HG02943 (cell line): ENCODE data around the gene TRIML2.

Experiments used
- ATAC-seq: cut with Tn5 transposase; IDR thresholded peaks from one replicate; pipeline ENCODE4 v1.9.1; 2021; ENCODE audit warnings: mild to moderate bottlenecking, low read depth, moderate library complexity; ENCODE audit not compliant: unreplicated experiment

TRIML2 gene, protein sequence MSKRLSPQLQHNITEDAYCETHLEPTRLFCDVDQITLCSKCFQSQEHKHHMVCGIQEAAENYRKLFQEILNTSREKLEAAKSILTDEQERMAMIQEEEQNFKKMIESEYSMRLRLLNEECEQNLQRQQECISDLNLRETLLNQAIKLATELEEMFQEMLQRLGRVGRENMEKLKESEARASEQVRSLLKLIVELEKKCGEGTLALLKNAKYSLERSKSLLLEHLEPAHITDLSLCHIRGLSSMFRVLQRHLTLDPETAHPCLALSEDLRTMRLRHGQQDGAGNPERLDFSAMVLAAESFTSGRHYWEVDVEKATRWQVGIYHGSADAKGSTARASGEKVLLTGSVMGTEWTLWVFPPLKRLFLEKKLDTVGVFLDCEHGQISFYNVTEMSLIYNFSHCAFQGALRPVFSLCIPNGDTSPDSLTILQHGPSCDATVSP

DNA sequence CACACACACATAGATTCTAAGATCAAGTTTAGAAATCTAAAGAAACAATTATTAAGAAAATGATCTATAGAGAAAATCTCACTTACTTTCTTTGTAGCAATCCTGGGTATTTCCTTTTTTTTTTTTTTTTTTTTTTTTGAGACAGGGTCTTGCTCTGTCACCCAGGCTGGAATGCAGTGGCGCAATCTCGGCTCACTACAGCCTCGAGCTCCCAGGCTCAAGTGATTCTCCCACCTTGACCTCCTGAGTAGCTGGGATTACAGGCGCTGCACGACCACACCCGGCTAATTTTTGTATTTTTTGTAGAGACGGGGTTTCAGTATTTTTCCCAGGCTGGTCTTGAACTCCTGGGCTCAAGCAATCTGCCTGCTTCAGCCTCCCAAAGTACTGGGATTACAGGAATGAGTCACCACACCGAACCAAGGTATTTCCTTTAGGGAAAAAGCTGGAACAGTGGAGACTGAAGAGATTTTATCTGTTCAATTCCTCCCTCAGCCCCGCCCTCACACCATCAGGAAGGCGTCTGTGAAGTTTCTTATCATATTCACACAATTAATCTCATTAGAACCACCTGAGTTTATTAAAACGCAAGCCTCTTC is at the start of gene TRIML2:
Gene TRIML2 (minus strand): TSS at position 447 of the 599 bp plus-strand sequence. CDS start 4,235 bp downstream, outside the sequence.
- ATAC-seq, result no peak

DNA sequence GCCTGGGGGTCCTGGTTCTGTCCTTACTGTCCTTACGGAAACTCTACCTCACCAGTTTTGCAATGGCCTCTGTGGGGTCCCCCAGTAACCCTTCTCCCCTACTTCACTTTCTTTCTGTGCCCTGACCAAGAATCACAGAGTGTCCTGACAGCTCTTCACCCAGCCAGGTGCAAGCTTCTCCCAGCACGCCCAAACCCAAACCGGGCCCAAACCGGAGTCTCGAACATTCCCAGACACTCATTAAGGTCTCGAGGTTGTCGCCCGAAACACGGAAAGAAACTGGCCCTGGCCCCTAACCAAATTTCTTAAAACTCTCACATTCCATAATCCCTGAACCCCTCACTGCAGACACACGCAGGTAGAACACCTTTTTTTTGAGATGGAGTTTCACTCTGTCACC is 48.9 kb upstream of the TRIML2 start:
- ATAC-seq, result no peak

DNA sequence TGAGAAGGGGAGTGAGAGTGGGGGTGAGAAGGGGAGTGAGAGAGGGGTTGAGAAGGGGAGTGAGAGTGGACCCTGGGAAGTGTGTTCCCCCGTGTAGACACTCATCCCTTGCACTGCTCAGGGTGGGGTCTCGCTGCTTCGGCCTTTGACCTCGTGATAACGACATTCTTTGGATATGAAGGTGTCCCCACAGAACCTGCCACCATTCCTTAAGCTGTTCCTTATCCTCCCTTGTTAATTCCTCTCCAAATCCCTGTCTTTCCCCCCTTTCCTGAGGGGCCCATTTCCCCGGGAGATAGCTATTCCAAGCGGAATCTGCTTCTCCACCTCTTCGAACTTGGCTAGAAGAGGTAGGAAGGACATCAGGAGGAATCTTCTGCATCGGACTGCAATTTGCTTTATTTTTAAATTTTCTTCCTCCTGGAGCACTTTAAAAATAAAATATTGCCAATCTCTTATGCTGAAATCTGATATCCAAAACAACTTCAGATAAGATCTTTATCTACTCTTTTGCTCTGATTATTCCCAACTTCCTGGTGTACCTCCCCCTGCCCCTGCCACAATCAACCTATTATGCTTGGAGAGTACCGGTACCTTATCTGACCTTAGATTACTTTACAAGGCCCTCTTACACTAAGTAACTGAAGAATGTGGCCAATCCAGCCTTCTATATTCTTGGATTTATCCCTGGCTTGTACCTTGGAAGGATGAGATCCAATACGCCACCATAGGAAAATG is 45.4 kb upstream of the TRIML2 start:
- no peak for ATAC-seq

DNA sequence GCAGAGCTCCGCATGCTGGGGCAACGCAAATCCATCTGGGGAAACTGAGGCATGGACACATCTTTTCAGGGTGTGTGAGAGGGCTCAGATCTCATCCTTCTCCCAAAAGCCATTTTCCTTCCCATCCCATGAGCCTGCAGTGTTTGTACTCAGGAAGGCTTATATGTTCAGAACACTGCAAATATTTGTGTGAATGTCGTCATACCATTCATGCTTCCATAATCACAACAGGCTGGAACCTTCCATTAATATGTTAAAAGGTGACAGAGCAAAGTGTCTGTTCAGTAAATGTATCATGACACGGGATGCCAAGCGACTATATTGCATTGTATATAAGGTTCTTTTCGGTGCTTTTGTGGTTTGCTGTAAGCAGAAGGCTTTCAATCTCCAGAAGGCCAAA is 38.4 kb upstream of the TRIML2 start:
- ATAC-seq, result no peak

DNA sequence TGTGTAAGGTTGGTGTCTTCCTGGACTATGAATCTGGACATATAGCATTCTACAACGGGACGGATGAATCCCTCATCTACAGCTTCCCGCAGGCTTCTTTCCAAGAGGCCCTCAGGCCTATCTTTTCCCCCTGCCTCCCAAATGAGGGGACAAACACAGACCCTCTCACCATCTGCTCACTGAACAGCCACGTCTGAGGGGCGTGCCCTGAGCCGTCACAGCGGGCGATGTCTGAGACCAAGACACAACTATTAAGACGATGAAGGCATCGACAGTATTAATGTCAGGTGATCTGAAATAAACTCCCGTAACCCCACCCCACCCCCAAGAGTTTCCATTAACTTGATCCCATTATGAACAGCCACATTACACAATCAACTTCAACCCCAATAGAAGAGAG is 37.8 kb upstream of the TRIML2 start:
- ATAC-seq, result no peak

DNA sequence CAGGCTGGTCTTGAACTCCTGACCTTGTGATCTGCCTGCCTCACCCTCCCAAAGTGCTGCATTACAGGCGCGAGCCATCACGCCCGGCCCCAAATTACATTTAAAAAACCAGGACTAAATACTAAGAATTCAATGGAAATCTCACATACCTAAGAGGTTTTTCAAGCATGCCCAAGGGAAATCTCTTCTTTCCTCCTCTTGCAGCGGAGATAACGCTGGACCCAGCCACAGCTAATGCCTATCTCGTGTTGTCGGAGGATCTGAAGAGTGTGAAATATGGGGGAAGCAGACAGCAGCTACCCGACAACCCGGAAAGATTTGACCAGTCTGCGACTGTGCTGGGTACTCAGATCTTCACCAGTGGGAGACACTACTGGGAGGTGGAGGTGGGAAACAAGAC is 37.2 kb upstream of the TRIML2 start:
- ATAC-seq, result no peak

DNA sequence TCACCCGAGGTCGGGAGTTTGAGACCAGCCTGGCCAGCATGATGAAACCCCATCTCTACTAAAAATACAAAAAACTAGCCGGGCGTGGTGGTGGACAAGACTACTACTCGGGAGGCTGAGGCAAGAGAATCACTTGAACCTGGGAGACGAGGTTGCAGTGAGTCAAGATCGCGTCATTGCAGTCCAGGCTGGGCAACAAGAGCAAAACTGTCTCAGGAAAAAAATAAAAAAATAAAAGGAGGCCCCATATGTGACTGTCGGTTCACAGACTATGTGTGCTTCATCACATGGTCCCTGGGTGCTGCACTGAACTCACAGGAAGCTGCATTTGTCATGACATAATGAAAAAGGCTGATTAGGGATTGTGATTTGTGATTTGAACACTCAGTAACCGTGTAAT is 36.2 kb upstream of the TRIML2 start:
- ATAC-seq, result no peak

DNA sequence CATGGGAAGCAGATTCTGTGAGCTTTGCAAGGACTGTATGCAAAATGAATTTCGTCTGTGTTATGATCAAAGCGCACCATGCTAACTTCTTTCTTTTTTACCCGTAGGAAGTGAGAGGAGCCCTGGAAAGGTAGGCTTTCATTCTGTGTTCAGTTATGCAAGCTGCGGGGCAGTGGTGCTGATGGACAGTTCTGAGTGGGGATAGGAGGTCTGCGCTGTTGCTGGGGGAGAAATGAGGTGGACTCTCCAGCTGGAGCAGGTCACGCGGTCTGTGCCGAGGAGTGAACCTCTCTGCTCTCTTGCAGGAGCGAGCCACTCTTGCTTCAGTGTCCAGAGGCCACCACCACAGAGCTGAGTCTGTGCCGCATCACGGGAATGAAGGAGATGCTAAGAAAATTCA is 34.3 kb upstream of the TRIML2 start:
- no peak for ATAC-seq

DNA sequence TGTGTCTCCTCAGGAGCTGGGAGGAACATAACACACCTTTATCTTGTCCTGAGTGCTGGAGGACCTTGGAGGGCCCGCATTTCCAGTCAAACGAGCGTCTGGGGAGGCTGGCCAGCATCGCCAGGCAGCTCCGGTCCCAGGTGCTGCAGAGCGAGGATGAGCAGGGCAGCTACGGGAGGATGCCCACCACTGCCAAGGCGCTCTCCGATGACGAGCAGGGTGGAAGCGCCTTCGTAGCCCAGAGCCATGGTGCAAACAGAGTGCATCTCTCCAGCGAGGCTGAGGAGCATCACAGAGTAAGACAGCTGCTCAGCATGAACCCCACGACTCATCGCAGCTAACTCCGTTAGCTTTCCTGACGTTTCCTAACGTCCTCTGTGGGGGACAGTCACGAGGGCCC is 30.3 kb upstream of the TRIML2 start:
- no peak for ATAC-seq

DNA sequence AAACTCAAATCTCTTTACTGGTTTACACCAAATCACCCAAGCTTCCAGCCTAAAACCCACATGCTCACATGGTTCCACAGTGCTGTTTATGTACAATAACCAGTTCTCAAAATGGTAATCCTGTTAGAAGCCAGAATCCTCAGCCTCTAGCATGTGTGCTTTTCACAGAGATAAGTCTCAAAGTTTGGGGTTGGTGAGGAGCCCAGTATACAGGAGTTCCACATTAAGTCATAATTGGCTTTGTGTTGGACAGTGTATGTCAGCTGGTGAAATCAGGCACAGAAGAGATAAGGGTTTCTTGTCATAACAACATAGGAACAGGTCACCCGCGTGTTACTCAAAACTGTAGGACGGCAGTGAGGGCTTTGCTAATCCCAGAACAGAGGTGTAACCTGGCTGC is 29.7 kb upstream of the TRIML2 start, which contains the start of gene TRIML1:
Gene TRIML1 (plus strand): TSS at position 301 of the 400 bp plus-strand sequence. CDS start 118 bp downstream, outside the sequence.
- ATAC-seq, result no peak

DNA sequence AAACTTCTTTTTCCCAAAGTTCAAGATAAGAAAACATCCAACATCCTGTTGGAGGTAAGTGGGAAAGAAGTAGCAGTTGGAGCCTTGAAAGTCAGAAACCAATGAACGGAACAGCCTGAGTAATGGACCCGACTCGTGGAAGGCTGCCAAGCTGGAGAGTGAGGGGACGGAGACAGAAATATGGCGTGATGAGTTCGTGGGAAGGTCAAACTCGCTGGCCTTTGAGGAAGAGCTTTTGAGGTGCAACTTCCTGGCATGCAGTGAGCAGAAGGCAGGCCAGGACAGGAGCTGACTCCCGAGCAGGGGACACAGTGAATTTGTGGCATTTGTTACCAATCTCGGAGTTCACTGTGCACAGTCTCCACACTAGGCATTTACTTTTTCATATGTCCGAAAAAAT is 28.8 kb upstream of the TRIML2 start:
- no peak for ATAC-seq

DNA sequence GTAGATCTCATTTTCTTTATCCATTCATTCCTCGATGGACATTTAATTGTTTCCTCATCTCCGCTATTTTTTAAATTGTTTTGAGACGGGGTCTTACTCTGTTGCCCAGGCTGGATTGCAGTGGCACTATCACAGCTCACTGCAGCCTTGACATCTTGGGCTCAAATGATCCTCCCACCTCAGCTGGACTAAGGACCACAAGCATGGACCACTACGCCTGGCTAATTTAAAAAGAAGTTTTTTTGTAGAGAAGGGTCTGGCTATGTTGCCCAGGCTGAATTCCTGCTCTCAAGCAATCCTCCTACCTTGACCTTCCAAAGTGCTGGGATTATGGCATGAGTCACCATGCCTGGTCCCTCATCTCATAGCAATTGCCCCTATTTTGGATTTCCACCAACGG is 22.8 kb upstream of the TRIML2 start:
- no peak for ATAC-seq

DNA sequence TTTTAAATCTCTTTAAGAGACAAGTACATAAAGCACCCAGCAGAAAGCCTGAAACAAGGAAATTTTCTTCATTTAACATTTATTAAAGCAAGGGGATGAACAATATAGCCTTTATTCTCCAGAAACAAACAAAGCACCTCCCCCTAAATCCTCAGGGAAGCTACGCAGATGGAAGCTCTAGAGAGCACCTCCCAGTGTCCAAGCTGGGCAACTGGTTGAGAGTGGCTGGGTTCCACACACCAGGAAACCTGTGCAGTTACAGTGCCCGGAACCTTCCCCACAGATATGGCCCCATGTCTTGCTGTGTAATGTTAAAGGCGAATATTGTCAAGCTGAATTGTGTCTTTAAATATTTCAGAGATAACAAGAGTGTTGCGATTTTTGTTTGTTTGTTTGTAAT is 21.0 kb upstream of the TRIML2 start:
- no peak for ATAC-seq

DNA sequence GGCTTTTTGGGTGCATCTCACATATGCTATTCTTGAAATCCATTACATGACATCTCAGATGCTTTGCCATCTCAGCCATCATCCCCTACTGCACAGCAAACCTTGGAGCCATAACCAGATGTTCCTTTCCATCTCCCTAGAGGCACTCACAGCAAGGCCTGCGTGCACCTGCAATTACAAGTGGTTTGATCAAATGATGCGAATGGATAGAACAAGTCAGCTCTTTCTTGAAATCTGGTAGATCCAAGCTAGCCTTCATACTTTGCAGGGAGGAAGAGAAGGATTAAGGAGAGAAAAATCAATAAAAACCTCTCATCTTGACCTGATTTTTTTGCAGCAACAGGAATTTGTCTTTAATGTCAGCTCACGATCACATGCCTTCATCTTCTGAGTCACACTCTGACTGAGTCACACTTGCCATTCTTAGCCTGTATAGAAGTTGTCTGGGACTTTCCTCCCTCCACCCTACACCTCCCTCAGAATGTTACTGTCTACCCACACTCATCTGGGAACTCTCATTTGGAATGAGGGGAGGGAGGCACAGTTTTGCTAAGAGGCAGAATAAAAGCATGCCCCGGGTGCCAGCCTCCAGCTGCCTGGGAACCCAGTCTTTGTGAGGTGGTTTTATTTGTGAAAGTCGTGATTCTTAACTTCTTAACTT is 17.9 kb upstream of the TRIML2 start:
- ATAC-seq, result no peak

DNA sequence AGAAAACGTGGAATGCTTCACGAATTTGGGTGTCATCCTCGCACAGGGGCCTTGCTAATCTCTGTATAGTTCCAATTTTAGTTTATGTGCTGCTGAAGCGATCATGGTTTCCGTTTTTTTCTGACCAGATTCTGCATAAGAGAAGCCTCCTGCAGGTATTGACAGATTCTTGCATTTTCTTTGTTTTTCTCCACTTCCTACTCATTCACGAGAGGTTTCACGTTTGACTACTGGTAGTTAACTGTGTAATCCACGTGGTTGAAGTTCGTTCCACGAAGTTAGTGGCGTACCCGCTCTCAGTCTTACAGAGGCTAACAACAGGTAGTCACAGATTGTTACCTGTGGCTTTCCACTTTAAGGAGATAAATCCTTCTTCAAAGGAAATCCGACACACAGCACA is 12.1 kb upstream of the TRIML2 start:
- ATAC-seq, result no peak

DNA sequence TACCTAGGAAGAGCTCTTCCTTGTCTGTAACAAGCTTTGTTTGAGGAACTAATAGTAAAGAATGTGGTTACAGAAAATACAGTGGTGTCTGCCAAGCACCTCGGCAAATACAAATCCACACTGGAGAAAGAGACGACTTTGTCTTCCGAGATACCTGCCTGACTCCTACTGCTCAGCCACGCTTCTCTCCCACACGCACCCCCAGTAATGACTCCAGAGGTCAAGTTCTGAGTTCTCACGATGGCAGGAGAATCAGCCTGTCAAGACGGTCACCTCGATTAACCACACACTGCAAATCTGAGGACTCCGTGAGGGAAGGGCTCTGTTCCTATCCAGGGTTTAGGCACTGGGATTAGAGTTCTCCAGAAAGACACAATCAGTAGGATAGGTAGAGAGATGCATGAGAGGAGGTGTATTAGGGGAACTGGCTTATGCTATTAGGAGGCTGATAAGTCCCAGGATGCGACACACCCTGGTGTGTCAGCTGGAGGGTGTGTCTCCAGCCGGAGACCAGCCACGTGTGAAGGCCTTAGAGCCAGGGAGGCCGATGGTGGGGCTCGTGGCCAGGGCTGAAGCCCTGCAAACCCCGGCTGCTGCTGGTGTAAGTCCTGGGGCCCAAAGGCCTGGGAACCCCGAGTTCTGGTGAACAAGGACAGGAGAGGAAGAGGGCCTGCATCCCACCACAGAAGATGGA is 8.4 kb upstream of the TRIML2 start:
- ATAC-seq, result no peak

DNA sequence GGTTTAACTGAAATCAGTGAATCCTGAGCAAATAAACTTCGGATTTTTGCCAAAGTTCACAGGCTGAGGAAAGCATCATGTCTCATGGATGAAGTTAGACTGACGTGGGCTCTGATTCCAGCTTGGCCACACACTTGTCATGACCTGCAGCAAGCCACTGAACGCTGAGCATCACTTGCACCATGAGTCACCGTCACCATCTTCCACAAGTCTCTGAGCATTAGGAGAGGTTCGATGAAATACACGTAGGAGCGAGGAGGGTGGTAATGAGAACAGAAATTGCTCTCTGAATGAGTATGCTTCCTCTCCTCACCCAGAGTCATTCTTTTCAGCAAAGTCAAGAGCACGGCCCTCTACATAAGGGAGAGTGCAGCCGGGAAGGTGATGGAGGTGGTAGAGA is 3.8 kb upstream of the TRIML2 start:
- ATAC-seq, result no peak

DNA sequence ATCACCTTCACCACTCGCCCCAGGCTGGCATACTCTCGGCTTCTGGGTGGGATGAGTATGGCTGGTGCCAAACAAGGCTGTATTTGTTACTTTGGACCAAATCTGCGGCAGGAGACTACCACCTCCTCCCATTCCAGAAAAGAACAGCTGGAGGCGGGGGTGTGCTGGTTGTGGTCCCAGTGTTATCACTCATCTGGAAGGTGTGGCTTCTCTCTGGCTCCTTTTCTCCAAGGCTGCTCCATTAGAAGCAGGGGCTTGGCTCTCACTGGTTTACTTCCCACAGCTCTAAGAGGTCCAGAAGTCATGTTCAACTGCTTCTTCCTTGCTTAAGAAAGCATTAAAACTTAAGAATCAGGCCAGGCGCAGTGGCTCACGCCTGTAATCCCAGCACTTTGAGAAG is 2.6 kb upstream of the TRIML2 start:
- no peak for ATAC-seq

DNA sequence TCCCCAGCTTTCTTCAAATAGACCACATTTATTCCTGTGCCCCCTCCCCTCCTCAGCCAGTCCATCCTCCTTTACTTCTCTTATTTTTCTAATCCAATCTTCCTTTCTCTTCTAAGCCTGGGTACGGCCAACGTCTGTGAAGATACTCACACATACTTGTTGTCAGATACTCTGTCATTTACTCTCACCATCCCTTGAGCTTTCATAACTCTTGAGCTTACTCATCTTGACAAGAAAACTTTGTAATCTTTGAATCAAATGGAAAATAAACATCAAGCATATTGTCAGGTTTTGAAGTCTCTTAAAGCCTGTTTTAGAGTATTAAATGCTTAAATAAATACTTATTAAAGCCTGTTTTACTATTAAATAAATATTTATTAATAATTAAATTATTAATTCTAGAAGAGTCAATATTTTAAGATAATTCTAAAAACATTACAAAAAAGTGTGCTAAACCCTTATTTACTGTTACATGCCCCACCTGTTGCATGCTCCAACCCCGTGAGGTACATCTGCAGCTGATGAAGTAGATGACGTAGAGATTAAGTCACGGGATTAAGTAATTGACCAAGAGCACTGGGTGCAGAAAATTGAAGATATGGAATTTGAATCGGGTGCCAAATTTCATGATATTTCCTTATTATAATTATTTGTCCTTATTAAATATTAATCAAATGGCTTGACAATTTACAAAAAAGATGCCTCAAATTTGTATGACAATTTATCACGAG is 1.5 kb upstream of the TRIML2 start:
- ATAC-seq, result no peak

DNA sequence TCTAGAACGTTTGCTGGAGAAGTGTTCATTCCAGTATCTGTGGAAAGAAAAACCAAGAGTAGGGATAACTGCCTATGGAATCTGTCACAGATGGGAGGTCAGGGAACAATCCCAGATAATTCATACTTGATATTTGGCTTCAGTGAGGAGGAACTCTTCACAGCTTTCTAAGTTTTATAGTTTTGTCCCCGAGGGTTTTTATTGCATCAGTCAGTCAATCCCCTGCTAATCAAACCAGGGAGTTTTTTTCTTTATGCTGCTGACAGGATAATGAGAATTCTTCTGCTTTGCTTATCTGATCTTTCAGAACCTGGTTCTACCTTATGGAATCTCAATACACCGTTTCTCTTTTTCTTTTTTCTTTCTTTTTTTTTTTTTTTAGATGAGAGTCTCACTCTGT is 633 bp upstream of the TRIML2 start:
- no peak for ATAC-seq
